Neuron (in vitro differentiated cells): ENCODE data around the gene DUSP1.

Experiments used
- H2AFZ ChIP-seq: one replicate; pipeline ENCODE4 v1.6.1; 2013; ENCODE audit warnings: low read depth, mild to moderate bottlenecking, inconsistent platforms, low read length, moderate library complexity
- H3K27me3 ChIP-seq: one replicate; pipeline ENCODE4 v1.6.1; 2013; ENCODE audit warnings: low read length; ENCODE audit not compliant: insufficient read depth
- H3K36me3 ChIP-seq: one replicate; pipeline ENCODE4 v1.6.1; 2013; ENCODE audit warnings: low read length; ENCODE audit not compliant: insufficient read depth
- H3K4me1 ChIP-seq: one replicate; pipeline ENCODE4 v1.6.1; 2013; ENCODE audit warnings: low read length; ENCODE audit not compliant: insufficient read depth
- H3K4me3 ChIP-seq: 2 replicates; pipeline ENCODE4 v1.5.1; 2013; ENCODE audit warnings: mild to moderate bottlenecking, low read length, moderate library complexity
- H3K9me3 ChIP-seq: one replicate; pipeline ENCODE4 v1.6.1; 2013; ENCODE audit warnings: low read length

Gene DUSP1

GRCh38 chr5:172722327-172722815 lies 48.6 kb downstream of the DUSP1 start:
- H3K4me3 ChIP-seq, result no peak overlapping the region
- H3K9me3 ChIP-seq, result no peaks in the 10 kb centered on the region
- no peaks in the 10 kb centered on the region for H3K27me3 ChIP-seq
- no peak overlapping the region for H2AFZ ChIP-seq
- H3K4me1 ChIP-seq, result peaks cover 2% of the 10 kb centered on the region
- no peaks in the 10 kb centered on the region for H3K36me3 ChIP-seq

- Histone ChIP-seq H3K4me1 (peaks cover 2% of the 10 kb centered on the region), H3K27me3 (no peaks in the 10 kb centered on the region), H3K4me3 (no peak overlapping the region), H3K36me3 (no peaks in the 10 kb centered on the region), H2AFZ (no peak overlapping the region), H3K9me3 (no peaks in the 10 kb centered on the region)
Measured at GRCh38 chr5:172721455-172722326, 49.3 kb downstream of the DUSP1 start.

- Histone ChIP-seq H3K4me3 (no peak overlapping the region), H3K9me3 (no peaks in the 10 kb centered on the region), H3K27me3 (no peaks in the 10 kb centered on the region), H3K4me1 (peaks cover 2% of the 10 kb centered on the region), H3K36me3 (no peaks in the 10 kb centered on the region), H2AFZ (no peak overlapping the region)
Measured at GRCh38 chr5:172720655-172721054, 50.3 kb downstream of the DUSP1 start.

GRCh38 chr5:172719211-172719610 lies 51.8 kb downstream of the DUSP1 start:
- no peaks in the 10 kb centered on the region for H3K36me3 ChIP-seq
- H3K9me3 ChIP-seq, result no peaks in the 10 kb centered on the region
- H2AFZ ChIP-seq, result no peak overlapping the region
- no peaks in the 10 kb centered on the region for H3K27me3 ChIP-seq
- H3K4me3 ChIP-seq, result no peak overlapping the region
- H3K4me1 ChIP-seq, result peaks cover 2% of the 10 kb centered on the region

- H3K9me3 ChIP-seq, result no peaks in the 10 kb centered on the region
- H3K4me3 ChIP-seq, result no peak overlapping the region
- no peaks in the 10 kb centered on the region for H3K27me3 ChIP-seq
- no peak overlapping the region for H2AFZ ChIP-seq
- H3K4me1 ChIP-seq, result peaks cover 2% of the 10 kb centered on the region
- no peaks in the 10 kb centered on the region for H3K36me3 ChIP-seq
Measured at GRCh38 chr5:172718527-172719114, 52.4 kb downstream of the DUSP1 start.
